Embryonic facial prominence (tissue), 1 donor: ENCODE data around the gene CILP.

ENCODE experiments used
- DNase-seq: peaks from one replicate; pipeline ENCODE4 v3.0.0-alpha.2; 2016; ENCODE audit errors: extremely low spot score

The CILP gene

DNA sequence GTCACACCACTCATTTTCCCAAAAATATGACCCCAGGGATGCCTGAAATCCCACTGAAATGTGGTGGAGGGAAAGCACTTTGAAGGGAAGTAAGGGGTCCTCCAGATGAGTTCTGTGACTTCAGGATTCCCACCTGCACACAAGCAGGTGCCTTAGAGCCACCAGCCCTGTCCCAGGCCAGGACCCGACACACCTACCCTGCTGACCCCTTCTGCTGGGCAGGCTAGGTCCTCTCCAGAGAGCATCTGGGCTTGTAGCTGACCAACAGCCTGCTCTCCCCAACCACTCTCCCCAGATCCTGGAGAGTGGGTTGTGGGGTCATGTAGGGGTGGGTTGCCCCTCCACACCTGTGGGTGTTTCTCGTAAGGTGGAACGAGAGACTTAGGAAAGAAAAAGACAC, 14.9 kb upstream of the CILP start:
- no peak for DNase-seq

DNA sequence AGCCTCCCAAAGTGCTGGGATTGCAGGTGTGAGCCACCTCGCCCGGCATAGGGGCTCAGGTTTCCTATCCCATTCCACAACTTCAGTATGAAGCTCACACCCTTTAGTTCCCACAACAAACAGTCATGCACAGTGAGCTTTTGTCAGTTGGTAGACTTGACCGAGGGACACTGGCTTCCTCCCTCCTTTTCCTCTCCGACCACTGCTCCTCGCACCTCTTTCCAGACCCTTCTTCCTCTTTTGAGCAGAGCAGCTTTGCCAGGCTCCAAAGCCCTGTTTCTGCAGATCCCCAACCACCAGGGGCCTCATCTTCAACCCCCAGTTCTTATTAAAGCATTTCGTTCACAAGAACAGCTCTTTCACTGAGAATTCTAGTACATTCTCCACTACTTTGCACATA, 12.7 kb upstream of the CILP start:
- DNase-seq: no peak

DNA sequence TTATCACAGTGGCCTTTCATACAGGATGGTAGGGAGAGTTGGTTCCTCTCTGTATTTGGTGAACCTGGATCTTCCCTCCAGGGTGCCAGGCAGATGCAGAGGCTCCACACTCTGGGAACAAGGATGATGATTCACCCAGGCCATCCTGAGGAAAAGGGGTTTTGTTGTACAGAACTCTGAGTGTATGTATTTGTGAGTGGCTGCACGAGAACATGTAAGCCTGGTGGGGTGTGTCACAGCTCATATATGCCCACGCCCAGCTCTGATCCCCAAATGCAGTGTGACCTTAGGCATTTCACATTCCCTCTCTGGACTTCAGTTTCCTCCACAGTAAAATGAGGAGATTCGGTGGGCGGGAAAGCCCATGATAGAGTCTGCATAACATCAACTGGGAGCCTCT, 11.6 kb upstream of the CILP start:
- DNase-seq: no peak

DNA sequence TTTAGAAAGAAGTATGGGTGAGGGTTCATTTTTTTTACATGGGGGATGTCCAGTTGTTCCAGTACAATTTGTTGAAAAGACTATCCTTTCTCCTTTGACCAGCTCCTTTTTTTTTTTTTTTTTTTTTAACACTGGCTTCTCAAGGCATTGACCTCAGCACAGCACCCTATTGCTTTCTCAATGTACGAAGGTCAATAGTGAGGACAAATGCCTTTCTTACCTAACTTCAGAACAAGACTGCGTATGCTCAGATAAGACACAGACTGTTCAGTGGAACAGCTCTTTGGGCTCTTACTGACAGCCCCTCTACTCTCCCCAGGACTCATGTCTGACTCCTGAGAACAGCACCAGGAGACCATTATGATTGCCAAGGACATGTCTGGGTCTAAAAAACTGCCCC, 10.4 kb upstream of the CILP start:
- DNase-seq: no peak

DNA sequence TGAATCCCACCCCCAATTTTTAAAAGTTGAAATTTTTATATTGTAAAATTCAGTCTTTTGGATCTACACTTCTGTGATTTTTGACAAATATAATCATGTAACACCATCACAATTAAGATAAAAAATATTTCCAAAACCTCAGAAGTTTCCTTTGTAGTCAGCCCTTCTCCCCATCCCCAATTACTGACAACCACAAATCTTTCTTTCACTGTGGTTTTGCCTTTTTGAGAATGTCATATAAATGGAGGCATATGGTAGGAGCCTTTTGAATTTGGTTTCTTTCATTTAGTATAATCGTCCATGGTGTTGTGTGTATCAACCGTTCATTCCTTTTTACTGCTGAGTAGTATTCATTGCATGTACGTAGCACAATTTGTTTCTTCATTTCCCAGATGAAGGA, 7.9 kb upstream of the CILP start:
- DNase-seq: no peak

DNA sequence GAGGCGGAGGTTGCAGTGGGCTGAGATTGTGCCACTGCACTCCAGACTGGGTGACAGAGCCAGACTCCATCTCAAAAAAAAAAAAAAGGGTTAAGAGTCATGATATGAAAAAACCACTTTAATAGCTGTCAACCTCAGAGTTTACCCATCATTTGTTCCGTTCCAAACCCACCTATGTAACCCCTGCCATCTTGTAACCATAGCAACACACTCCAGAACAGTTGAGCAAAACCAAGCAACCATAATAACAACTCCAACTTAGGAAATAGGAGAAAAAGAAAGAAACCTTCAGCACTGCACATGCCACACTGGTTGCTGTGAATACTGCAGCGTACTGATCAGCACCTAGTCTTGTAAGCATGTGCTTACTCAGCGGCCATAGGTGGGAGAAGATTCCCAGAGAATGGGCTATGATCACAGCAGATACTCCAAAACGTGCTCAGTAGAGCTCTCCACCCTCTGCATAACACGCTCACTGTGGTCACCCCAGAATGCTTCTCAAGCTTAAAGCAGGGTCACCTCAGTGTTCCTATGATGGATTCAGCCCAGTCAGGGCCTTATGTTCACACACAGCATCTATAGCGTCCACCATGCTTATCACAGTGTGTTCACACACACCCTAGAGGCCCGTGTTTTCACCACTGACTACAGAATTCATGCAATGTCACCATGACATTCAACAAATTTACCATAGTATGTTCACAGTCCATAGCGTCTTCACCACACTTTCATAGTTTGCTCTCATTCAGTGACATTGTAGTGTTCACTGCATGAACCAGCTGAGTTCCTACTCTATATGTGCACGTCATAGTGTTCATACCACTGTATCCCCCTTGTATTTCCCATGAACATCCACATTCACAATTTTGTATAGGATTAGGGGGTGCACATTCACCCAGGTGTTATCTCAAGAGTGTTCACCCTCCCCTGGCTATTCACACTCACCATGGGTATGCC, 6.5 kb upstream of the CILP start:
- DNase-seq: no peak

DNA sequence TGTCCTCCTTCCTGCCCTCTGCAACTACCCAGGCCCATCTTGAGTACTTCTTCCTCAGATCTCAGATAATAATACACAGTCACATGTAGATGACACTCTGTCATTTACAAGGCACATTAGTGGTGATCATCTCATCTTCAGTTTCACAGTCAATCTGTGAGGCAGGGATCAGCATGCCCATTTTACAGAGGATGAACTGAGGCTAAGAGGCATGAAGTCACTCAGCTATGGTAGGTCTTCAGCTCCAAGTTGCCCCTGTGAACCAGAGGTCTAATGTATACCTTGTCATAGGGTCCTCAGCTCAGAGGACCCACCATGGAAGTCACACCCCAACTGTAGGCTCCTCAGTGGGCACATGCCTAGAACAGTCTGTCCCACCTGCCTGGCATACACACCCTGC, 4.2 kb upstream of the CILP start:
- DNase-seq: no peak

DNA sequence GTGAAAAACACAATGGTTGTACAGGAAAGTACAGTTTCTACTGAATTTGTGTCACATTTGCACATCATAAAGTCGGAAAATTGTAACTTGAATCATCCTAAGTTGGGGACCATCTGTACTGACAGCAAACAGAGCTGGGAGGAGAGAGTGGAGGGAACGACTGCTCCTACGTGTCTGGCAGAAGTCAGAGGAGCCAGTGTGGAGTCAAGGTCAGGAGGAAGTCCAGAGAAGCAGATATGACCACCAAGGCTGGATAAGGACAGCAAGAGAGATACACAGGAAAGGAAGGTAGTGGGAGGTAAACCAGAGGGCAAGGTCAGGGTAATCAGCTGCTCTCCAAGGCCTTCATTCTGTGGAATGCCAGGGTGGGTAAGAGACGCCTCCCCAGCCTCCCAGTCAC, 2.7 kb upstream of the CILP start:
- DNase-seq: no peak

DNA sequence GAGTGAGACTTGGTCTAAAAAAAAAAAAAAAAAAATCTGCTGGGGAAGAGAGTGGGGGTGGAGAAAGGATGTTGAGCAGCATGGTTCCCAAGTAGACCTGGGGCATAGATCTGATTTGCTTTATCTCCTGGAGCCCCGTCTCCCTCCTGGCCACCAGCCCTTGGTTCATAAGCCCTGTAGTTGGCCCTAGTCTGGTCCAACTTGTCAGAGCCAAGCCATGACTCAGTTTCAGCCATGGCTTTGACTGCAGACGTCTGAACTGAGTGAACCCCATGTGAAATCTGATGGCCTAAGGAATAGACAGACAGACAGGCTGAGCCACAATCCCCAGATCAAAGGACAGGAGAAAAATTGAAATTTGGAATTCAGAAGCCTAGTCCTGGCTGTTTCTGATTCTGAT, 2.0 kb upstream of the CILP start:
- DNase-seq: no peak

DNA sequence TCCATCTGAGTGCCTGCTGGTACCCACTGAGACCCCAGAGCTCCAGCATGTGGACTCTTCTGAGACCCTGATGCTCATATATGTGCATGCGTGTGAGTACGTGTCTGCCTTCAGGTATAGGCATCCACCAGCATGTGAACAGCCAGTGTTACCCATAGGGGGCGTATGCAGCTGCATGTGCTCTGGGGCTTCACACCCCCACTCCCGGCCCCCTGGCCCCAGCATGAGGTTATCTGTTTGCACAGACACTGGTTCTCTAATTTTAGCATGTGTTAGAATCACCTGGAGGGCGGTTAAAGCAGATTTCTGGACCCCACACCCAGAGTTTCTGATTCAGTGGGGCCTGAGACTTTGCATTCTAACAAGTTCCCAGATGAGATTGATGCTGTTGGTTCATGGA, 824 bp upstream of the CILP start:
- DNase-seq: no peak

DNA sequence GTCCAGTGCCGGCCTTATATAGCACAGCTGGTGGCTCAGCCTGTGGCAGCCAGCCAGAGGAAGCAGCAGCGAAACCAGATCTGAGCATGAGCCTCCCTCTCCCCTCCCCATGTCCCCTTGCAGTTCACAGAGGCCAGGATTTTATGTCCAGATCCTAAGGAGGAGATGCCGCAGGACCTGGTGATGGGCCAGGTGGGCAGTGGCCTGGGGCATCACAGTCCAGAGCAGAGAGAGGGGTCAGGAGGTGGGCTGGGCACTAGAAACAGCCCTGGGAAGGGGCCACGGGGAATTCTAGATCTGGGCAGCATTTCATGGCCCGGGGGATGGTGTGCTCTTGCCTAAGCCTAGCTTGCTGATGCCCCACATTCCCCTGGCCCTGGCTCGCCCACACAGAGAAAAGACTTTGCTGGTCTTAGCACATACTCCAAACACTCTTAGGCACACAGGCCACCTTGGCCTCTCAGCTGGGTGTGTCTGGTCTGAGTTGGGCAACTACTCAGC, 259 bp upstream of the CILP start:
- no peak for DNase-seq

DNA sequence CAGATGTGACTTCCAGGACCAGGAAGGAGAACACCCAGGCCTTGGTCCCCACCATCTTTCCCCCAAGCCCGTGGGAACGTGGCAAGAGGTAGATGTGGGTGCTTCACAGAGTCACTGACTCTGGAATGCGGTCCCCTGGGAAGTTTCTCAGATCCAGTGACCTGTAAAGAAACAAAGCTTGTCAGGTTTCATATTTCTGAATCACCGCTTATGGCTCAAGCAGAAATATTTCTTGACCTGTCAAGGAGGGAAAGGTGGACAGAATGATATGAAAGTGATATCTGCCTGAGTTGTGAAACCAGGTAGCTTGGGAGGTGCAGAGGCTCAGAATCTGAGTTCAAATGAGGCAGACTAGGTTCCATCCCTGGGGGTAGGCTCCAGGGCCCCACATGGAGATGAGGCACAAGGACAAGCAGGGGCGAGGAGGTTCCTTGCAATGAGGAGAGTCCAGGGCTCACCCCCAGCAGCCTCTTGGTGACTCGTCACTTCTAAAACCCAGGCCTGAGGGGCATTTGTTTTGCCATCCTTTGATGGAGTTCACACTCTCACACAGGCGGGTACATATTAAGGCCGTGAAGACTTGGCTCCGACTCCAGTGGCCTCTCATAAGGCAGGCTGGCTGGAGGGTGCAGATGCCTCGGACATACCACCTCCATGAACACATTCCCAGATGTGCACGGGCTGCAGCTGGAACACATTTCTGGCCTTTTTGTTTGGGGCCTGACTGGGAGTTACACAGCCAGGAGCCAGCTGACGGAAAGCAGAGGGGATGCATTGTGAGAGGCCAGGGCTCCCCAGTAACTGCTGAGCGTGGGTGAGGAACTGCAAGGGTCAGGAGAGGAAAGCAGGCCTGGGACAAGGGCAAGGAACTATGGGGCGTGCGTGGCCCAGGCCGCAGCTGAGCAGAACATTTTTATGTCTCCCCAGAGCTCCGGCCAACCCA, 1.3 kb downstream of the CILP start:
- no peak for DNase-seq

DNA sequence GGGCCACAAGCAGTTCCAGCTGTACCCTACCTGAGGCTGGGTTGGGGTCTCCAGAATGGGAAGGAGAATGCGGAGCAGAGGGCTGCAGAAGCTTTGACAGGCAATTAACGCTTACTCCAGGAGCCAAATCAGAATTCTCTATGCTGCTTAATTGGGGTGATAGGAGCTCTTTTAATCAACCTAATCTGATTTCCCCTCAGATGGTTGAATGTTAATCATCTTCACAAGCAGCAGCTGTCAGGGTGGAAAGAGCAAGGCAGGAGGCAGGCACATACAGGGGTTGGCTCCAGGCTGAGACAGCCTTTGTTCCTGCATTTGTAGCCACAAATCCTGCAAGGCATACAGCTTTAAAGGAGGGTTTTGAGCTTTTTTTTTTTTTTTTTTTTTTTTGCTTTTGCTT, 2.6 kb downstream of the CILP start:
- DNase-seq: no peak

DNA sequence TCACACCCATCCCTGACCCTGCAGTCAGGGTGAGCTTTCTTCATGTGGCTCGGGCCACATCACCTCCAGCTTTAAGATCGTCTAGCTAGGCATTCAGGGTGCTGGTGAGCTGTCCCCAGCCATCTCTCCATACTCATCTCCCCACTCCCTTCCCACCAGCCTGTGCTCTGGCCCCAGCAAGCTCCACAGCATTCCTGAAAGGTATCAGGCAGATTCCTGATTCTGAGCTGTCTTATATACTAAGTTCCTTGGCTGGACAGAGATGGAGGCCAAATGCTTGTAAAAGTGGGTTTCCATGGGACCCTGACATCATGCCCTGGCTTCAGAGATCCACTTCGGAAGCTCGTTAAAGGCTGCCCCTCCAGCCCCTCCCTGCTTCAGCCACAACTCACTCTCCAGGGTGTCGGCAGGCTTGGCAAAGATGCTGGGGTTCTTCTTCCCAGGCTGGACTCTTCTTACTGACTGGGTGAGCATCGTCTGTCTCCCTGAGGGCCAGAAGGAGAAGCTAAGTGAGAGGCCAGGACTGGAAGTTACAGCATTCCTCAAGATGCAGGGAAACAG, 3.9 kb downstream of the CILP start:
- DNase-seq: no peak

DNA sequence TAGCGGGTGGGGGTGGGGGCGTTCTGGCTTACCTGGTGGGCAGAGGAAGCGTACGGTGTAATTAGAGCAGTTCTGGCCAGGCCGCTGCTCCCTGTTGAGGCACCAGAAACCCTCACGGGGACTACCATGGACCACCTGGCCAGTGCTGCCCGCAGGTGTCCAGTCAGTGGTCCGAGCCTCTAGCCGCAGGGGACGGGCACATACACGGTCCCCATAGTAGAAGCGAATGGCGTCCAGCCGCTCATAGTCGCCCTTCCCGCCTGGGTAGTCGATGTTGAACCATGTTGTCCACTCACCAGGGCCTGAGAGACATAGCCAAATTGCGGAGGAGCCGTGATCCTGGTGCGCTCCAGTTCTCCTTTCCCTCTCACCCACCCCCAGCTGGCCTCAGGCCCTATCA, 4.5 kb downstream of the CILP start:
- no peak for DNase-seq

DNA sequence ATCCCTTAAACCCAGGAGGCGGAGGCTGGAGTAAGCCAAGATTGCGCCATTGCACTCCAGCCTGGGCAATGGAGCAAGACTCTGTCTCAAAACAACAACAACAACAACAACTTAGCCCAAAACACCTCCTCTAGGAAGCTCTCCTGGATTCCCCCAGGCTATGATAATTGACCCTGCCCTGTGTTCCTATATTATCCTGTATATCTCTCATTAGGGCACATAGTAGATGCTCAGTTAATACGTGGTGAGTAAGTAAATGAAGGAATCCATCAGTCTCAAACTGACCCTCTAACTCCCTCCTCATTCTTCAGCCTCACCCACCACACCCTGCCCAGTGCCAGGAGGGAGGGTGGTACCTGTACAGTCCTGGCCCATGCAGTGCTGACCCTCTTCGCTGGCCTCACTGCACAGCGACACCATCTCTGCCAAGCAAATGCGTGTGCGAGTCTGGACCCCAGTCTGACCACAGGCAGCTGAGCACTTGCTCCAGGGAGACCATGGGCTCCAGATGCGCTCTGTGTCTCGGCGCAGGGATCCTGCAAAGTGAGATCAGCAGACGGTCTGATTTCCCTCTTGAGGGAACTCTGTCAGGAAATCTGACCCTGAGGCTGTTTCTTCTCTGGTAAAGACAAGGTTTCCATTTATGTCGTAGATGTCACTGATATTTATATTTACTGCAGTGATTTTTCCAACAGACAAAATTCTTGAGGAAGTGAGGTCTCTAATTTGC, 6.2 kb downstream of the CILP start:
- no peak for DNase-seq

DNA sequence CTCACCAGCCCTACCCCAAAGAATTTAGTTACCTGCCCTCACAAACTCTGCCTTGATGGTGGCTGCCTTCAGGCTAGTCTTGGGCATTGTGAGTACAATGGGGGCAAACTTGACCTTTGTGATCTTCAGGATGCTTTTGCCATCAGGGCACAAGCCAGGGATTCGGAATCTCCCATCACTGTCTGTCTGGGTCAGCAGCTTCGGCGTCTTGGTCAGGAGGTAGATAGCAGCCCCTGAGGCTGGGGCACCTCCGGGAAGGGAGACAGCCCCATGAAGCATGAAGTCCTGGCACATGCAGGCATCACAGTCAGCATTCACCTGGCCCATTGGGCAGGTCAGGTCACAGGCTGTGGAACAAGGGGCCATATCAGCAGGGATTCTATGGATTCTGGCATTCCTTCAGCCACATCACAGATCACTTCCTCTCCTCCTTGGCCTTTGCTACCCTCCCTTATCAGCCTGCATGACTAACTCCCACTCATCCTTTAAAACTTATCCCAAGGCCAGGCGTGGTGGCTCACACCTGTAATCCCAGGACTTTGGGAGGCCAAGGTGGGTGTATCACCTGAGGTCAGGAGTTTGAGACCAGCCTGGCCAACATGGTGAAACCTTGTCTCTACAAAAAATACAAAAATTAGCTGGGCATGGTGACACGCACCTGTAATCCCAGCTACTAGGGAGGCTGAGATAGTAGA, 6.9 kb downstream of the CILP start:
- DNase-seq: no peak

DNA sequence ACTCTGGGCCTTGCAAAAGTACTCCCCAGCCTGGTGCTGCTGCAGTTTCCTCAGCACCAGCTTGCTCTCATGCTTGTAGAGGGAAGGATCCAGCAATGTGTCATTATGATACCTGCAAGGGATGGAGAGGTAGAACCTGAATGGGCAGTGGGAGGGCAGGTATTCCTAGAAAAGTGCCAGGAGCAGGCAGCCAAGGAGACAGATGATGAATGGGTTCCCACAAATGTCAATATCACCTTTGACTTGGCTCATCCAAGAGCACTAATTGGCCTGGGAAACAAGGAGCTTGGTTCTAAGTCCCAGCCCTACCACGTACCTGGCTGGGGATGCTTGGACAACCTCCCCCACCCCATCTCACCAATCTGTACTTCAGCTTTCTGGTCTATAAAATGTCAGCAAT, 9.4 kb downstream of the CILP start:
- no peak for DNase-seq

DNA sequence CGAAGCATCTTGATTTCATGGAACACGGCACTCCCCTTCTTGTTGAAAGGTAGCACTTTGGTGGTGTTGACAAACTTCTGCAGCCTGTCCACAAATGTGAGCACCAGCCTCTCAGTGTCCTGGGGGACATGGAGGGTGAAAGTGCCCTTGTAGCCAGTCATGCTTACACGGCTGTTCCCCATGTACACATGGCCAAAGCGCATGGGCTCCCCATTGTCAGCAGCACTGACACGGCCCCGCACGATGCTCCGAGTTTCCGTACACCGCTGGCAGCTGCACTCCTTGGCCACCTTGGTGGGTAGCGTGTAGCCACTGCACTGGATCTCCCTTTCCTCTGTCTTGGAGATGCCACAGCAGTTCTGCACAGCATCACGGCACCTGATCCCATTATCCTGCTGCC, 12.7 kb downstream of the CILP start:
- DNase-seq: no peak

DNA sequence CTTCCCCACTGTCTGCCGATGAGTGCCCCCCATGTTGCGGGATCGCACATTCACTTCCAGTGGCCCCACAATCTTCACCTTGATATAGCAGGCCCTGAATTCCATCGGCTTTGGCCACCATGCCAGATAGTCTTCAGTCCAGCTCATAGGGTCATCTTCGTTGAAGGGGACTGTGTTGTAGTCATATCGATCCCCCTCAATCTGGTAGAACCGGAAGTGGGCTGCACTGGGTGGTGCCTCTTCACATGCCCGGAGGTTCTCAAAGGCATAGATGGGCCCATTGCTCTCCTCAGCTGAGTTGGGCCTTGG, 14.0 kb downstream of the CILP start:
- no peak for DNase-seq

DNA sequence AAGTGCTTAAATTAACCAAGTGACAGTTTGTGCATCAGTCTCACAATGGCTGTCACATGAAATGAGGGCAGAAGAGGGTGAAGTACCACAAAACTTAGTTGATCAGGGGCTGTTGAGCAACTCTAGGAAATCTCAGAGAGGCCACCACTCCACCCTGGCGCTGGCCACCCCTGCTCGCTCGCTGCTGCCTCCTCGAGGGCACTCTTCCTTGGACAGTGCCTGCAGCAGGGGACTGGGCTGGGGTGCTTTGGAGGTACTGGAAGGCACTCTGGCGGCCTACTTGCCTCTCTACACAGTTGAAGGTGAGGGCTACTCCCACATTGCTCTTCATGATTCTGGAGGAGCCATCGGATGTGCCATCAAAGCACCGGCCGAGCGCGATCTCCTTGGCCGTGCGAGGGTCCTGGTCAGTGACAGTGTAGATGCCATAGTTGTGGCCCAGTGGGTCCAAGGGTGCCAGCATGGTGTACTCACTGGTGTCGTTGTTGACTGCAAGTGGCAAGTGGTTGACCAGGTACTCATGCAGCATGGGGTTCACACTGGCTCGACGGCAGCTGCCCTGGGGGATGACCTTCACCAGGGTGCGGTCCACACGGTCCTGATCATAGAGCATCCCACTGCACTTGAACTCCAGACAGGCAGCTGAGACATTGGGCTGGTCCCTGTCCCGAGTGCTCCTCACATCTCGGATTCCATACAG, 14.5 kb downstream of the CILP start:
- DNase-seq: no peak
